ENCODE measurements around the gene PPIB.
"Not testable (repeated sequence)": the region's sequence is repeated elsewhere in the genome, so short reads cannot be mapped to it uniquely, and the experiment has no call there.

PPIB gene

DNA sequence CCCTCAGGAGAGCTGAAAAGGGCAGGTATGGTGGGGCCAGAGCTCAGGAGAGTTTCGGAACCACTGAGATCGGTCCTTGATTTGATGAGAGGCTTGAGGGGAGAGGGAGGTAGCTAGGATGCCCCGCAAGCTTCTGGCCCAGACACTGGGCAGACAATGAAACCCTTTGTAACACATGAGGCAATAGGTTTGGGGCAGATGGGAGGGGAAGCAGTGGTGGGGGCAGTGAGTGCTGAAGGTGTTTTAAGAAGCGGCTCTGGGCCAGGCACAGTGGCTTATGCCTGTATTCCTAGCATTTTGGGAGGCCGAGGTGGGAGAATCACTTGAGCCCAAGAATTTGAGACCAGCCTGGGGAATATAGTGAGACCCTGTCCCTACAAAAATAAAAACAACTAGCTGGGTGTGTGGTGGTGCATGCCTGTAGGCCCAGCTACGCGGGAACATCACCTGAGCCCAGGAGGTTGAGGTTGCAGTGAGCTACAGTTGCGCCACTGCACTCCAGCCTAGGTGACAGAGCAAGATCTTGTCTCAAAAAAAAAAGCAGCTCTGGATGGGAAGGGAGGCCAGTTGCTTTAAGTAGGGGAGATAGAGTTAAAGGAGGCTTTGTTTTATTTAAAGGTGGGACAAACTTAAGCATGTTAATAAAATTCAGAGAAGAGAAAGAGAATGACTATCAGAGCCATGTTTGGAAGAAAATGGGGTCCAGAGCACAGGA lies 20.9 kb downstream of the PPIB start:
- in situ Hi-C loops (cut with MboI; ENCODE audit: low sequenced_read_pairs): no loop called here

DNA sequence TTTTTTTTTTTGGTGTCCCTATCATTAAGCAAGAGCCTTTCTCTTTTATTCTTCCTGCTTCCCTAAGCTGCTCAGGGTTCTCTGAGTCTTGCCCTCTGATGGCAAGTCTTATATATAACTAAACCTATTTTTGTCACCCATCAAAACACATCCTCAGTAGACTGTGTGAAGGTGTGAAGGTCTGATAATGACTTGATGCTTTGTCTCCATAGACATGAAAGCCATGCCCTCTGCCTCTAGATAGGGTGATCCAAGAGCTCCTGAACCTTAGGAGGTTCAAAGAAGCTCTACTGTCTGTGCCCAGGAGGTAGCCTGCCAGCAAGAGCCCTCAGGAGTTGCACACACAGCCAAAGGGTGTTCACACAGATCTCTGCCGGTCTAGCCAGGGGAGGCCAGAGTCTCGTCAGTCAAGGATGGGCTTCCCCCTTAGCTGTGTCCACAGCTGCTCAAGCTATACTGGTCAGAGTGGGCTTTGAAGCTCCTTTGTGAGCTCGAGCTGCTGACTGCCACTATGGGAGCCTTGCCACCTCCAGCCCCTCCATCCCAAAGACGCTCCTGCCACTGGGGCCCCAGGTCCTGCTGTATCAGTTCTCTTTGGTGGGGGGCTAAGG lies 24.4 kb downstream of the PPIB start:
- in situ Hi-C loops (cut with MboI; ENCODE audit: low sequenced_read_pairs): no loop called here

DNA sequence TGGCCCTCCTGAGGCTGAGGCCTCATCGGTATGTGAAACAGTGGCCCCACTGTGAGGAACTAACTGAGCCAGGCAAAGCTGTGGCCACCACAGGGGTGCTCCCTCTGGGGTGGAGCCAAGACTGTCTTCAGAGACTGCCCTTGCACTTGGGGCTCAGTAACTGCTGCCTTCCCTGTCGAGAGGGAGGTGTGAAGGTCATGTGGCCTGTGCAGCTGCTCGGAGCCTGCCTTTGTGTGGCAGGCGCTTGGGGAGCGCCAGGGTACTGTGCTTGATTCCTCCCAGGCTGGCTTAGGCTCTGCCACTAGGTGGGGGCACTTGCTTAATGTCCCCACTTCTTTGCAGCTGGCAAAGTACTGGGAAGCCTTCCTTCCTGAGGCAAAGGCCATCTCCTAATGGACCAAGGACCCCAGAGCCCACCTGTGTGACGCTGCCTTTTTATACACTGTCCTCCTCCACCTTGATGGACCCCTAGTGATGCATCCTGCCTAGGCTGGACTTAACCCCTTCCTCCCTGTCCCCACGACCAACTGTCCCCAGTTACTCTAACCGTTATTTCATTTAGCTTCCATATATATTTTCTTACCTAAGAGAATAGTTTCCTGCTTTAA lies 25.5 kb downstream of the PPIB start:
- in situ Hi-C loops (cut with MboI; ENCODE audit: low sequenced_read_pairs): no loop called here

DNA sequence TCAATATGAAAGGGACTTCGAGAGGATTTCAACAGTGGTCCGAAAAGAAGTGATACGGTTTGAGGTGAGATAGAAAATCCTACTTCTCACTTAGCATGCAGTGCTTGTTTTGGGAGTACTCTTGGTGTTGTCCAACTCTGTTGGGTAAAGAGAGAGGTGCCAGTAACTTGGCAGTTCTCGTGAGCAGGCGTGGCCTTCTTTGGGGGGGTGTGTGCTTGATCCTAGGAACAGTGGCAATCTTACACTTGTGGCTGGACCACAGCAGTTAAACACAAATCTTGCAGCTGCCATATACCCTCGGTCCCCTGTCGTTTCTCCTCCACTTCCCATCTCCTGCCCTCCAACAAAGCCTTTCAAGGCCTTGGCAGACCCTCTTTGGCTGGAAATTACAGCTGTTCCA lies 26.5 kb downstream of the PPIB start:
- in situ Hi-C loops (cut with MboI; ENCODE audit: low sequenced_read_pairs): no loop called here

- in situ Hi-C loops (cut with MboI; ENCODE audit: low sequenced_read_pairs): no loop called here
Observed at GRCh38 chr15:64134345-64134829, 28.4 kb downstream of the PPIB start.

GRCh38 chr15:64133623-64134344 lies 29.0 kb downstream of the PPIB start:
- in situ Hi-C loops (cut with MboI; ENCODE audit: low sequenced_read_pairs): no loop called here

DNA sequence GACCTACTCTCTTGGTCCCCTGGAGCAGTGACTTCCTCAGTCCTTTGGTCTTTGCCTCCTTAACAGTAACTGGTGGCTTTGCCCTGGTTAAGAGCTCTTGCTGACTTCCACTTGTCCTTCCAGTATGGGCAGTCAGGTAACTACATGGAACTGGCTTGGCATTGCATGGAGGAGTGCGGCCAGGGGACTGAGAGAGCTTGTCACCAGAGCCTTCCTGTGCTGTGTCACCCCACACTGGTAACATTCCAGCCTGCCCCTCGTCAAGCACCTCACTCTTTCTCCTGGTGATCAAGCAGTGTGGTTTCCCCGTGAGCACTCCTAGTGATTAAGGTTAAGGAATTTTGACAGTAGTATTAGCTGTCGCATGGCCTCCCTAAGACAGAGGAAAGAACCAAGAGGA lies 30.6 kb downstream of the PPIB start:
- in situ Hi-C loops (cut with MboI; ENCODE audit: low sequenced_read_pairs): no loop called here

GRCh38 chr15:64131547-64131946 lies 31.3 kb downstream of the PPIB start:
- in situ Hi-C loops (cut with MboI; ENCODE audit: low sequenced_read_pairs): no loop called here

GRCh38 chr15:64130159-64130558 lies 32.7 kb downstream of the PPIB start:
- in situ Hi-C loops (cut with MboI; ENCODE audit: low sequenced_read_pairs): no loop called here

GRCh38 chr15:64127521-64128270 lies 35.1 kb downstream of the PPIB start:
- in situ Hi-C loops (cut with MboI; ENCODE audit: low sequenced_read_pairs): no loop called here

DNA sequence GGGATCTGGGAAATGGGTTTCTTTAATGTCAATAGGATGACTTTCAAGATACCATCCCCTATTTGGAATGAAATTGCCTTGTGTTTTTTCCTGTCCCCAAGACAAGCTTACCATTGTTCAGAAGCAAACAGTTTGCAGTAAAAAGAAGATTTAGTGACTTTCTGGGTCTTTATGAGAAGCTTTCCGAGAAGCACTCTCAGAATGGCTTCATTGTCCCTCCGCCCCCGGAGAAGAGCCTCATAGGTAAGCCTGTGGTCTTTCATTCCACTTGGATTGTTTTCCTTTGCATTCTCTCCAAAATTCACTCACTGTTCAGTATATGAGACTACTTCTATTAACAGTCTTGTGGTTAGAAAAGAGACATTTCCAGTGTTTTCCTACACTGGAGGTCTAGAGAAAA lies 36.8 kb downstream of the PPIB start:
- in situ Hi-C loops (cut with MboI; ENCODE audit: low sequenced_read_pairs): no loop called here

DNA sequence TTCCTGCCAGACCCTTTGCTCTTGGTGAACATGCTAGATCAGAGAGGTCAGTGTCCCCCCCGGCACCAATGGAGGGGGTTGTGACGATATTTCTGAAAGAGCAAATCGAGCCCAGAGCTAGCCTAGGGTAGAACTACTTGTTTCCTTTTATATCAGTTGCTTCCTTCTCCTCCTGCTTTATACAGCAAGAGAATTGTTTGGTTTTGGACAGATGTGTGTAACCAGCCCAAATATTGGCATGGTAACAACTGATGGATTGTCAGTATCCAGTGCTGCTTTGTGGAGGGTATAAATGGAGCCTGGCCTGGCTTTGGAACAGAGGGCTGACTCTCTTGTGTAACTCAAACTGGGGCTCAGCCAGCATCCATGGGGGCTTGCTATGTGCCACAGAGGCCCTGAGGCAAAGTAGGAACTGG lies 39.9 kb downstream of the PPIB start:
- in situ Hi-C loops (cut with MboI; ENCODE audit: low sequenced_read_pairs): no loop called here

DNA sequence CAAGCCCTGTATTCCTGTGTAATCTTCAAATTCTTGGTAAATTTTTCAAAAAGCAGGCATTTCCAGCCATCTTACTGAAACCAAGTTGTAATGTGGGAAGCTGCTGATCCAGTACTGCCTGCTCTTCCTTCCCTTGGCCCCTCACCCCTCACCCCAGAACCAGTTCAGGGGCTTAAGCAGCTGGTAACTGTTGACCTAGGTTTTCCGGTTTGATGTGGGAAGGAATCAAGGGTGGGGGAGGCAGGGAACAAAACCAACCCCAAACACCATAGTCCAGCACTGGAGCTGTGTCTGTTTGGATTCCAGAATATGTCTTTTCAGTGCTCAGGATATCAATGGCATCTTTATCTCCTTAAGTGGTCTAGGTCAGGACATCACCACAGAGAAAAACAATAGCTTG lies 40.4 kb downstream of the PPIB start:
- in situ Hi-C loops (cut with MboI; ENCODE audit: low sequenced_read_pairs): no loop called here

- in situ Hi-C loops (cut with MboI; ENCODE audit: low sequenced_read_pairs): no loop called here
Observed at GRCh38 chr15:64121614-64122013, 41.2 kb downstream of the PPIB start.

DNA sequence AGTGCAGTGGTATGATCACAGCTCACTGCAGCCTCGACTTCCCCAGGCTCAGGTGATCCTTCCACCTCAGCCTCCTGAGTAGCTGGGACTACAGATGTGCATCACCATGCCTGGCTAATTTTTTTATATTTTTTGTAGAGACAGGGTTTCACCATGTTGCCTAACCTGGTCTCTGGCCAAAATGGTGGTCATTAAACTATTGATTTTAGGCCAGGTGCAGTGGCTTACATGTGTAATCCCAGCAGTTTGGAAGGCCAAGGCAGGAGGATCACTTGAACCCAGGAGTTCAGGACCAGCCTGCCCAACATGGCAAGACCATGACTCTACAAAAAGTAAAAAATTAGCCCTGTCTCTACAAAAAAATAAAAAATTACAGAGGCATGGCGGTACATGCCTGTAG lies 42.5 kb downstream of the PPIB start:
- in situ Hi-C loops (cut with MboI; ENCODE audit: low sequenced_read_pairs): not testable (repeated sequence)

DNA sequence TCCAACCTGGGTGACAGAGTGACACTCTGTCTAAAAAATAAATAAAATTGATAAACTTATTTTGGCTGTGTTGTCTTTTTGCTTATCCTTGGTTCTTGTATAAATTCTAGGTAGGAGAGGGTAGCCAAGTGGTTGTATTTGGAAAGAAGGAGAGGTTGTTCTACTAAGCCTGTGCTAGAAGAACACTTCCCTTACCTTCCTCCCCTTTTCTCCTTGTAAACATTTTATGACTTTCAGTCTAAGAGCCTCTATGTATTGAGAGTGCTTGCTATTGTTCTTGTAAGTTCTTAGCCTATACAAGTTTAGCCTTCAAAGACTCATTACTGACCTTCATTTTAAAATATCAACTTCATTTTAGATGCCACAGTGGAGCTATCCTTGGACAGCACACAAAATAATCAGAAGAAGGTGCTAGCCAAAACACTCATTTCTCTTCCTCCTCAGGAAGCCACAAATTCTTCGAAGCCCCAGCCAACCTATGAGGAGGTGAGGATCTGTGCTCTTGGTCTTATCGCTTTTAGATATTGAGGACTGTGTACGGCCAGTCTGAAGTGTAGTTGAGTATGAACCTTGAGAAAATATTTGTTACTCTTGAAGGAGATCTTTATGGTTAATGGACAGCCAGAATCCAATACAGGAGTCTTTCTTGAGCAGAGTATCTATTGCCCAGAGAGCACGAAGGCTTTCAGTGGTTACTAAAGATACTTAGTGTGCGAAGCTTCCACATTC lies 44.9 kb downstream of the PPIB start:
- in situ Hi-C loops (cut with MboI; ENCODE audit: low sequenced_read_pairs): no loop called here

- in situ Hi-C loops (cut with MboI; ENCODE audit: low sequenced_read_pairs): no loop called here
Observed at GRCh38 chr15:64112904-64113303, 49.9 kb downstream of the PPIB start.

DNA sequence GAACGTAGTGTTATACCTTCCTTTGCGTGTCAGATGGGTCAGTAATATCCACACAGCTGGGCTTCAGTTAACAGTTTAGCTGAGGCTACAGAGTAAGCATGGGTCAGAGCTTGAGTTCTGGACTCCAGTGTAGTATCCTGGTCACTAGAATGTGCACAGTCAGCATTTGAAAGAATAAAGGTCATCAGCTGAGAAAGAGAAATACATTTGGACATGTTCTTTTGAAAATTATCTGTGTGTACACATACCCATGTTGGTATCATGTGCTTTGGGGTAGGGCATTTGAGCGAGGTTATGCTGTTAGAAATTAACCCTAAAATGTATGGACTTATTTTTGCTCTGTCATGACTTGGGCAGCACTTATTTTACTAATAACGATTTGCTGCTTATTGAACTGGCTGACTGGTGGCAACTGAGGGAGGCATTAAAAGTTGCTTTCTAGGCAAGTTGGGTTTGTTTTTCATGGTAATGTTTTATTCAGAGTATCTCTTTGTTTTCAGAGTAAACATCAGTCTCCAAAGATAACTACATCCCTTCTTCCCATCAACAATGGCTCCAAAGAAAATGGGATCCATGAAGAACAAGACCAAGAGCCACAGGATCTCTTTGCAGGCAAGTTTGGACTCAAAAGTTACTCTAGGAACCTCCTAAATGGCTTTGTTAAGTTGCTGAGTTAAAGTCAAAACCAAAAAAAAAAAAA lies 50.6 kb downstream of the PPIB start:
- in situ Hi-C loops (cut with MboI; ENCODE audit: low sequenced_read_pairs): no loop called here

DNA sequence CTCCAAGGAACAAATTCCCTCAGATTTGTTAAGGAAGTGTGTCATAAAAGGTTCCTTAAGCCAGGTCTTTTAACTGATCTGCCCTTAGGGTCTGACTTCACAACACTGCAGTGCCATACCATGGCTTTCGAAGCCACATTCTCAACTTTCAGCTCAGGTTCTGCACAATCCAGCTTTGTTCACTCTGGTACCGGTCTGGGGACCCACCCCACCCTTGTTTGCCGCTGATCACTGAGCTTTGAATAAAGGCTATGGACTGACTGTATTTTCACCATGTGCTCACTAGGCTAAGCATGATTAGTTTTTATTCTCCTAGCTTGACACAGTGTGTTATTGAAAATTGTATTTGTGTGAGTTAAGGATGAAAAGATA lies 51.2 kb downstream of the PPIB start:
- in situ Hi-C loops (cut with MboI; ENCODE audit: low sequenced_read_pairs): no loop called here
